GM12878 (cell line): ENCODE measurements around the gene TUBGCP2. TPM values are rescaled to one million over a fixed set of nuclear protein-coding genes. Genes with fewer than 3 reads are reported as not detected.
A peak's percentile ranks its signal among the peaks of the same experiment; 100 is the strongest.

Source experiments
- ATF7 ChIP-seq: fragments of 450-650 bp; IDR thresholded peaks from 2 replicates; pipeline ENCODE4 v1.6.1; 2016; ENCODE audit warnings: low read depth, mild to moderate bottlenecking
- CEBPB ChIP-seq, 2 experiments: fragments of 150-350 bp in 1 of 2; IDR thresholded peaks; 2 replicates each; pipeline ENCODE4 v1.6.1; 2012 to 2014; ENCODE audit warnings: low read depth in 2 of 2, low read length in 2 of 2, borderline replicate concordance in 1 of 2, inconsistent platforms in 1 of 2
- EED ChIP-seq: sonication (generic); IDR thresholded peaks from 2 replicates; pipeline ENCODE4 v1.6.1; 2016; ENCODE audit warnings: antibody characterized with exemption, low read depth
- EGR1 ChIP-seq, 2 experiments: IDR thresholded peaks; 1 replicate in 1 of 2; 2 replicates in 1 of 2; pipeline ENCODE4 v1.6.1; 2011 to 2012; ENCODE audit warnings: low read depth in 2 of 2, low read length in 2 of 2, borderline replicate concordance in 1 of 2, mild to moderate bottlenecking in 1 of 2, moderate library complexity in 1 of 2
- JUNB ChIP-seq: IDR thresholded peaks from 2 replicates; pipeline ENCODE4 v1.6.1; 2016; ENCODE audit warnings: antibody characterized with exemption, mild to moderate bottlenecking
- MYC ChIP-seq: IDR thresholded peaks from 2 replicates; pipeline ENCODE4 v1.6.1; 2011; ENCODE audit warnings: mild to moderate bottlenecking, low read length, moderate library complexity, inconsistent platforms; ENCODE audit not compliant: insufficient read depth, insufficient replicate concordance, insufficient read length, severe bottlenecking
- NFYB ChIP-seq: IDR thresholded peaks from 2 replicates; pipeline ENCODE4 v1.6.1; 2011; ENCODE audit warnings: low read depth, mild to moderate bottlenecking, low read length, improper control_type of control experiment, moderate library complexity; ENCODE audit not compliant: insufficient read depth
- NR2C1 ChIP-seq: fragments of 450-650 bp; IDR thresholded peaks from 2 replicates; pipeline ENCODE4 v1.6.1; 2017; ENCODE audit warnings: antibody characterized with exemption, mild to moderate bottlenecking, moderate library complexity
- PAX5 ChIP-seq: IDR thresholded peaks from 2 replicates; pipeline ENCODE4 v1.6.1; 2011; ENCODE audit warnings: low read depth, low read length, borderline replicate concordance
- POLR2AphosphoS2 ChIP-seq: IDR thresholded peaks from 2 replicates; pipeline ENCODE4 v1.6.1; 2011; ENCODE audit warnings: low read depth, mild to moderate bottlenecking, low read length, improper control_type of control experiment, moderate library complexity
- POLR2AphosphoS5 ChIP-seq: IDR thresholded peaks from 2 replicates; pipeline ENCODE4 v1.6.1; 2011; ENCODE audit warnings: mild to moderate bottlenecking, low read length, inconsistent platforms
- RBBP5 ChIP-seq: fragments of 200-600 bp; sonication (generic); conservative IDR thresholded peaks from 2 replicates; pipeline ENCODE4 v1.6.1; 2016
- RELA ChIP-seq: fragments of 450-650 bp; IDR thresholded peaks from 2 replicates; pipeline ENCODE4 v1.8.0; 2014; ENCODE audit warnings: borderline replicate concordance; ENCODE audit not compliant: partially characterized antibody
- SMAD5 ChIP-seq: IDR thresholded peaks from 2 replicates; pipeline ENCODE4 v1.6.1; 2016; ENCODE audit warnings: antibody characterized with exemption, low read depth
- SPI1 ChIP-seq: IDR thresholded peaks from 2 replicates; pipeline ENCODE4 v1.6.1; 2011; ENCODE audit warnings: low read depth, mild to moderate bottlenecking, low read length, moderate library complexity, borderline replicate concordance; ENCODE audit not compliant: insufficient read depth
- SRF ChIP-seq, 2 experiments: IDR thresholded peaks; 2 replicates each; pipeline ENCODE4 v1.6.1; 2011; ENCODE audit warnings: low read depth in 2 of 2, low read length in 2 of 2, mild to moderate bottlenecking in 1 of 2, moderate library complexity in 1 of 2
- STAT1 ChIP-seq: fragments of 450-650 bp; conservative IDR thresholded peaks from 2 replicates; pipeline ENCODE4 v1.6.1; 2014; ENCODE audit warnings: antibody characterized with exemption, mild to moderate bottlenecking
- TCF12 ChIP-seq: IDR thresholded peaks from 2 replicates; pipeline ENCODE4 v1.6.1; 2011; ENCODE audit warnings: low read depth, mild to moderate bottlenecking, low read length
- YBX1 ChIP-seq: fragments of 450-650 bp; IDR thresholded peaks from 2 replicates; pipeline ENCODE4 v1.6.1; 2016; ENCODE audit warnings: antibody characterized with exemption
- ZNF217 ChIP-seq: fragments of 450-650 bp; IDR thresholded peaks from 2 replicates; pipeline ENCODE4 v1.6.1; 2017; ENCODE audit warnings: antibody characterized with exemption, mild to moderate bottlenecking
- ZNF24 ChIP-seq: fragments of 450-650 bp; IDR thresholded peaks from 2 replicates; pipeline ENCODE4 v1.6.1; 2017; ENCODE audit warnings: antibody characterized with exemption, mild to moderate bottlenecking
- ZSCAN29 ChIP-seq: fragments of 450-650 bp; IDR thresholded peaks from 2 replicates; pipeline ENCODE4 v1.6.1; 2017; ENCODE audit warnings: mild to moderate bottlenecking, moderate library complexity
- ZZZ3 ChIP-seq: IDR thresholded peaks from 2 replicates; pipeline ENCODE4 v1.6.1; 2011; ENCODE audit warnings: low read depth; ENCODE audit not compliant: control insufficient read depth, insufficient read length
- polyA plus RNA-seq, 11 experiments: library from polyadenylated mRNA; depleted of rRNA in 4 of 11; unstranded in 6 of 11; stranded (reverse) in 5 of 11; fragments of >200 nt; fragmentation: Nextera tagmentation in 4 of 11; fragmentation: Illumina TruSeq in 1 of 11; extraction: Ambion mirVana in 4 of 11; extraction: Trizol in 1 of 11; gene quantifications; 1 replicate in 1 of 11; 2 replicates in 10 of 11; pipeline versions ENCODE4 v1.2.1 to v1.2.3, GENCODE V29; 2011 to 2016; ENCODE audit warnings: inconsistent platforms in 2 of 11, missing spikeins in 2 of 11, low read depth in 1 of 11
- total RNA-seq, 4 experiments: library from RNA; depleted of rRNA in 3 of 4; stranded (reverse); fragments of >200 nt in 3 of 4; fragmentation: Illumina TruSeq in 1 of 4; extraction: Trizol in 1 of 4; gene quantifications; 2 replicates each; pipeline versions ENCODE4 v1.2.1 to v1.2.3, GENCODE V29; 2013 to 2021
- TF ChIP-seq, protein P1 (sequence below): fragments of 450-650 bp; IDR thresholded peaks from 2 replicates; pipeline ENCODE4 v1.6.1; 2017; ENCODE audit warnings: mild to moderate bottlenecking, moderate library complexity

Gene TUBGCP2
- total and polyA plus RNA-seq, 10 of the 15 experiments (the other 5 are each of a cell fraction or from before 2014, with no cell fraction given): 4.8 to 47.1 (median 34.7) TPM

DNA sequence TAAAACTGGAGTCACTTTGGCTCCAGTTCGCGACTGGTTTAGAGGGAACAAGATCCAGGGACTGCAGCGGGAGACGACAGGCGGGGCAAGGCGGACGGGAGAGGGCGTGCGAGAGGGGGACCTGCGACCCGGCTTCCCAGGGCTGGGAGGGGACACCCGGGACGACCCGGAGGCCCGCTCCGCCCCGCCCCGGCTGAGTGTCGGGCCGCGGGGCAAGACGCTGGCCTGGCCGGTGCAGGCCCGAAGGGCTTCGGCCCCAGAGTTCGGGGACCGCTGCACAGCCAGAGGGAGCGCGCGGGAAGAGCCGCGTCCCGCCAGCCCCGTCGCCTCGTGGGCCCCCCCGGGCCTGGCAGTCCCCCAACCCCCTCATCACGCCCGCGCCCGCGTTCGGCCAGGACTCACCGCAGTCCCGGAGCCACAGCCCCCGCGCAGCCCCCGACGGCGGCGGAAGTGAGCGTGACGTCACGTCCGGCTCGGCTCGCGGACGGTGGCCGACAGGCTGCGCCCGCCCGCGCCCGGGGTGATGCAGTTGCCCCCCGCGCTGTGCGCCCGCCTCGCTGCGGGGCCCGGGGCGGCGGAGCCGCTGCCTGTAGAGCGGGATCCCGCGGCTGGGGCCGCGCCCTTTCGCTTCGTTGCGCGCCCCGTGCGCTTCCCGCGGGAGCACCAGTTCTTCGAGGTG, at the start of gene TUBGCP2, which contains the start of gene ZNF511 (continued):
- TF ChIP-seq SRF (IDR thresholded peaks at IDR 0.05; ENCODE audit: low read depth in 2 of 2, low read length in 2 of 2): peak in 1 of 2 experiments; percentile 48; a peak in 1 of 4 replicates
- TF ChIP-seq SPI1: no peak
- peak; percentile 58 for TF ChIP-seq NR2C1
- TF ChIP-seq RELA: peak; percentile 71
- no peak for TF ChIP-seq POLR2AphosphoS2
- no peak for TF ChIP-seq EED
- no peak for TF ChIP-seq SMAD5
- peak; percentile 79; the same call in 1 of the 2 replicates for TF ChIP-seq ZSCAN29
- no peak; the same call in 1 of the 2 replicates for TF ChIP-seq PAX5
- peak in 1 of 2 experiments; percentile 76; a peak in 1 of 3 replicates for TF ChIP-seq EGR1 (IDR thresholded peaks at IDR 0.05; ENCODE audit: borderline replicate concordance in 1 of 2, low read depth in 2 of 2, low read length in 2 of 2)
- no peak for TF ChIP-seq CEBPB (IDR thresholded peaks at IDR 0.05; ENCODE audit: borderline replicate concordance in 1 of 2, low read depth in 2 of 2, low read length in 2 of 2)
- no peak for TF ChIP-seq MYC
- TF ChIP-seq ZNF217: peak; percentile 65; the same call in 1 of the 2 replicates
- TF ChIP-seq POLR2AphosphoS5: peak; percentile 43; the same call in 1 of the 2 replicates
- TF ChIP-seq ZZZ3: no peak
- TF ChIP-seq RBBP5: no peak
- TF ChIP-seq, protein P1, sequence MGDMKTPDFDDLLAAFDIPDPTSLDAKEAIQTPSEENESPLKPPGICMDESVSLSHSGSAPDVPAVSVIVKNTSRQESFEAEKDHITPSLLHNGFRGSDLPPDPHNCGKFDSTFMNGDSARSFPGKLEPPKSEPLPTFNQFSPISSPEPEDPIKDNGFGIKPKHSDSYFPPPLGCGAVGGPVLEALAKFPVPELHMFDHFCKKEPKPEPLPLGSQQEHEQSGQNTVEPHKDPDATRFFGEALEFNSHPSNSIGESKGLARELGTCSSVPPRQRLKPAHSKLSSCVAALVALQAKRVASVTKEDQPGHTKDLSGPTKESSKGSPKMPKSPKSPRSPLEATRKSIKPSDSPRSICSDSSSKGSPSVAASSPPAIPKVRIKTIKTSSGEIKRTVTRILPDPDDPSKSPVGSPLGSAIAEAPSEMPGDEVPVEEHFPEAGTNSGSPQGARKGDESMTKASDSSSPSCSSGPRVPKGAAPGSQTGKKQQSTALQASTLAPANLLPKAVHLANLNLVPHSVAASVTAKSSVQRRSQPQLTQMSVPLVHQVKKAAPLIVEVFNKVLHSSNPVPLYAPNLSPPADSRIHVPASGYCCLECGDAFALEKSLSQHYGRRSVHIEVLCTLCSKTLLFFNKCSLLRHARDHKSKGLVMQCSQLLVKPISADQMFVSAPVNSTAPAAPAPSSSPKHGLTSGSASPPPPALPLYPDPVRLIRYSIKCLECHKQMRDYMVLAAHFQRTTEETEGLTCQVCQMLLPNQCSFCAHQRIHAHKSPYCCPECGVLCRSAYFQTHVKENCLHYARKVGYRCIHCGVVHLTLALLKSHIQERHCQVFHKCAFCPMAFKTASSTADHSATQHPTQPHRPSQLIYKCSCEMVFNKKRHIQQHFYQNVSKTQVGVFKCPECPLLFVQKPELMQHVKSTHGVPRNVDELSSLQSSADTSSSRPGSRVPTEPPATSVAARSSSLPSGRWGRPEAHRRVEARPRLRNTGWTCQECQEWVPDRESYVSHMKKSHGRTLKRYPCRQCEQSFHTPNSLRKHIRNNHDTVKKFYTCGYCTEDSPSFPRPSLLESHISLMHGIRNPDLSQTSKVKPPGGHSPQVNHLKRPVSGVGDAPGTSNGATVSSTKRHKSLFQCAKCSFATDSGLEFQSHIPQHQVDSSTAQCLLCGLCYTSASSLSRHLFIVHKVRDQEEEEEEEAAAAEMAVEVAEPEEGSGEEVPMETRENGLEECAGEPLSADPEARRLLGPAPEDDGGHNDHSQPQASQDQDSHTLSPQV: peak; percentile 75
- no peak for TF ChIP-seq JUNB
- TF ChIP-seq STAT1: peak; percentile 90
- no peak for TF ChIP-seq YBX1
- TF ChIP-seq ZNF24: peak; percentile 70; the same call in 1 of the 2 replicates
- TF ChIP-seq TCF12: 0 out of 2 replicates have a peak, but pooled peaks have one; percentile 52
- TF ChIP-seq ATF7: no peak
- TF ChIP-seq NFYB: no peak
